Esophagus mucosa (tissue), 1 donor: ENCODE measurements around the gene CTSD. TPM values are rescaled to one million over a fixed set of nuclear protein-coding genes. Genes with fewer than 3 reads are reported as not detected.

Experiments used
- ATAC-seq: fragments of 200-7000 bp; cut with Tn5 transposase; one replicate; pipeline ENCODE4 v1.9.1; 2020
- total RNA-seq: library from RNA; stranded (reverse); gene quantifications from one replicate; pipeline ENCODE4 v1.2.4, GENCODE V29; 2023
- donor health status: DM: yes; HTN: yes; CAD: no.

Gene CTSD
- total RNA-seq, 1 donor from 2014 or later, result 583 TPM

DNA sequence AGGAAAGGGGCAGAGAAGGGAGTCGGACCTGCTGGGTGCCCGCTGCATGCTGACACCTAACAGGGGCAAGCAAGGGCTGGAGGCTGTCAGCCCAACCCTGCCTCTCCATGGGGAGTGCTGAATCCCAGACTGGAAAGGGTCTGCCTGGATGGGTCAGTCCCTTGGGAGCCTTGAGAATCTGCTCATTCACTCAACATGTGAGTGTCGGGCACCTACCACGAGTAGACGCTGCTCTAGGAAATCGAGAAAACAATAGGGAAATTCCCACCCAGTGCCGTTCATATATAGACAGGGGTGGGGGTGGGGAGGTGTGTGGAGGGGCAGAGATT is 4.4 kb upstream of the CTSD start:
- ATAC-seq, result no peak

DNA sequence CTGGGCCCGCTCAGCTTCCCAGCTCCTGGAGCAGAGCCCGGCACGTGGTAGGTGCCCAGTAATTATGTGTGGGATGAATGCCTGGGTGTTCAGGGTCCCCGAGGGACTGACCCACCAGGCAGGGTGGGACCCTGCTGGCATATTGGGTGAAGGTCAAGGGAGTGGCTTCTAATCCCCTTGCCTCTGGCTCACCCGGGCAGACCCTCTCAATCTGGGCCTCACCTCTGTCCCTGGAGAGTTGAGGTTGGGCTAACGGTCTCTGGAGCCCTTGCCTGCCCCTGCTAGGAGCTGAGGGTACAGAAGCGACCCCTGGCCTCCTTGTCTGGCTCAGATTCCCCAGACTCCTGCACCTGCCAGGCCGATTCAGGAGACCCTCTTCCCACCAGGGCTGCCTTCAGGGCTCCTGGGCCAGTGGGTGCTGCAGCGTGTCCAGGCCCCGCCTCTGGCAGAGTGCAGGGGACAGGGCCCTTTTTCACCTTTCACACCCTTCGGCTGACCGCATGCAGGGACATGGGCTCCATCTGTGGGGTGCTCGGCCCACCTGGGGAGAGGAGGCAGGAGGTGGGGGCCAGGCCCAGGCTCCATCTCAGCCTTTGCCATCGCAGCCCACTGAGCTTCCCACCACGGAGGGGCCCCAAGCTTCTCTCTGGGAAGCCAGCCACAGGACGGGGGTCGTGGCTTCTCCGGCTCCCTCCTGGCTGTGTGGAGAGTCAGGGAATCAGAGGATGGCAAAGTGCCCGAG is 3.8 kb upstream of the CTSD start:
- no peak for ATAC-seq

DNA sequence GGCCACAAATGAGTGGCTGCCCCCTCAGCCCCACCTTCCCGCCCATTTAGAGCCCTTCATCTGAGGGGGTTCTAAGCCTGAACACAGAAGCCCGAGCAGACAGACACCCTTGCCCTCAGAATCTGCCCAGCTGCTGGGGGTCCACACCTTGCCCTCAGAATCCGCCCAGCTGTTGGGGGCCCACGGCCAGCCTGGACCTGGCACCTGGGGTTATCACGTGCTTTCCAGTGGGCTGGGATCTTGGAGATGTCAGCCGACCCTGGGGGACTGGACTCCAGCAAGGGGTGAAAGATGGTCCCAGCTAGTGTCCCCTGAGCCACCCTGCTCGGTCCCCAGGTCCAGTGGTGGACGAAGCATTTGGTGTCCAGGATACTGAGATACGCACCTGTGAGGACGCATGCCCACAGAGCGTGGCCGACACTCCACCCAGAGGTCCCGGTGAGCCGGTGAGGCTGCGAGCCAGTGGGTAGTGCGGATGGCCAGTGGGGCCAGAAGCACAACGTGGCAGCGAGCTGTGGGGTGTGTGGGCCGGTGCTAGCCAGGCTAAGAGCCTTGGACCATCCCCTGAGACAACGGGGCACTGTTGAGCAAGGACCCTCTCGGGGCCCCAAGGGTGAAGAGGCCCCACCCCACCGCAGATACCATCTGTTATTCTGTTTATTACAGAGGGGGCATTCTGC is 3.1 kb upstream of the CTSD start:
- no peak for ATAC-seq

DNA sequence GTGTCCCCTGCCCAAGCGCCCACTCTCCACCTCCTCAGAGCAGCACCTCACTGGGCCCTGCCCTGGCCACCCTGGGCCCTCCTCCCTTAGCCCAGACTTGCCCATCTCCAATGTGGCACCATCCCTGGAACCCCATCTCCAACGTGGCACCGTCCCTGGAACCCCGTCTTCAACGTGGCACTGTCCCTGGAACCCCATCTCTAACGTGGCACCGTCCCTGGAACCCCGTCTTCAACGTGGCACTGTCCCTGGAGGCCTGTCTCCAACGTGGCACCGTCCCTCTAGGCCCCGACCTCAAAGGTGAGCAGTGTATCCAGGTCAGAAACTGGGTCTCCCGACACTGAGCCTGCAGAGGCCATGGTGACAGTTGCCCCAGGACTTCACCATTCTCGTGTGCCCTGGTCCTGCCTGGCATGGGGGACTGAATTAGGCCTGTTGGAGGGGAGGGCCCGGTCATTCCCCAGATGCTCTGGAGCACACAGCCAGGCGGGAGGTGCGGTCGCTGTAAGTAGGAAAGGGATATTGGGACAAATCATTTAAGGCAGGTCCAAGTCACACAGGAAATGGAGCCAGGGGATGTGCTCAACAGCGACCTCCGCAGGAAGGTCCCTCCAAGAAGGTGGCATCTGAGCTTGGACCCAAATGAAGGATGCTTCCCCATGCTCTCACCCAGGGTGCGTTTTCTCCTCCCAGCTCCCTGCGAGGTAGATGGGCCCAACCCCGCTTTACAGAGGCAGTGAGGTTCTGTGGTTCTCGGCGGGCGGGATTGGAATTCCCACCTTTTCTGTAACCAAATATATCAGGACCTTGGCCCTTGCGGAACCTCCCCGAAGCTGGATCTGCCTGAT is 2.4 kb upstream of the CTSD start:
- no peak for ATAC-seq

DNA sequence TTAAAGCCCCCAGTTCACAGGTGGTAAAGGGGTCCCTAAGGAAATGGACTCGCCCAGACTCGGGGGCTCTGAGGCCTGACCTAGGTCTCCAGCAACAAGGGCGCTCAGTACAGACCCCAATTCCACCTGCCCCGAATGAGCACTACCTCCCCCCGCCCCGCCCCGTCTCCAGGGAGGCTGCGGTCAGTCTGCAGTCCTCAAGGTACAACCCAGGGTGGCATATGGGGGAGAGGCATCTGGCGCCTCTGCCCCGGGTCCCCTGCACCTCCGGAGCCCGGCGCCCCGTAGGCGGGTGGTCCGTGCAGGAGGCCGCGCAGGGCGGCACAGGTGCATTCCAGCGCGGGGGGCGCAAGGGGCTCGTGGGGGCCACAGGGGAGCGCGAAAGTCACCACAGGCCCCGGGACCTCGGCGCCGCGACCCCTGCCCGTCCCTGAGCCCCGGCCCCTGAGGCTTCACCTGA is 361 bp downstream of the CTSD start:
- ATAC-seq, result peak; percentile 32

DNA sequence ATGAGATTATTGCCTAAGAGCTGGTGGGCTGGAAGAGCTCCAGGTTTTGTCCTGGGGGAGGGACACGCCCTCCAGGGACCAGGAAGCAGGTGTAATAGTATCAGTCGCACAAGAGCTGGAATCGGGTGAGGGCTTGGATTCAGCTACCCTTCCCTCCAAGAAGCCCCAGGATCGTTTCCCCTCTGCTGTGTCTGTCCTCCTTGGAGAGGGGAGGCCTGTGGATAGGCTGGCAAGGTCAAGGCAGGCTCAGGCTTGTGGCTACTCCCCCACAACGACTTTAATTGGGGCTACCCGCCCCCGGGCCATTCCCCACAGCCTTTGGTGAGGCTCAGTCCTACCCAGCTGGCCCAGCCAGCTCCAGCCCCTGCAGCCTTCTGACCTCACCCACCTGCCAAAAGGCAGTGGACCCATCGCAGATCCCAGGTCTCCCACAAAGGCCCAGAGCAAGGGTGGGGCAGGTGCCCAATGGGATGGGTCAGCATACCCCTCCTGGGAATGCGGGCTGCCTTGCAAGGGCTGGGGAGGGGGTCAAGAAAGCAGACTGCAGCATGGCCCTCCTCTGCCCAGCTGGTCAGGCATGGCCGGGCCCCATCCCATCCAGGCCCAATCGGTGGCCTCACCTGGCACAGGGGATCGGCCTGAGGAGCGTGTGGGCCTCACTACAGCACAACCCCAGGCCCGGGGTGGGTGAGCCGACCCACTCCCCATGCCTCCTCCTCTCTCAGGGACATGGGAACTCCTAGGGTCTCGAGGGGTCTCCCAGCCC is 1.0 kb downstream of the CTSD start:
- ATAC-seq, result peak; percentile 62

DNA sequence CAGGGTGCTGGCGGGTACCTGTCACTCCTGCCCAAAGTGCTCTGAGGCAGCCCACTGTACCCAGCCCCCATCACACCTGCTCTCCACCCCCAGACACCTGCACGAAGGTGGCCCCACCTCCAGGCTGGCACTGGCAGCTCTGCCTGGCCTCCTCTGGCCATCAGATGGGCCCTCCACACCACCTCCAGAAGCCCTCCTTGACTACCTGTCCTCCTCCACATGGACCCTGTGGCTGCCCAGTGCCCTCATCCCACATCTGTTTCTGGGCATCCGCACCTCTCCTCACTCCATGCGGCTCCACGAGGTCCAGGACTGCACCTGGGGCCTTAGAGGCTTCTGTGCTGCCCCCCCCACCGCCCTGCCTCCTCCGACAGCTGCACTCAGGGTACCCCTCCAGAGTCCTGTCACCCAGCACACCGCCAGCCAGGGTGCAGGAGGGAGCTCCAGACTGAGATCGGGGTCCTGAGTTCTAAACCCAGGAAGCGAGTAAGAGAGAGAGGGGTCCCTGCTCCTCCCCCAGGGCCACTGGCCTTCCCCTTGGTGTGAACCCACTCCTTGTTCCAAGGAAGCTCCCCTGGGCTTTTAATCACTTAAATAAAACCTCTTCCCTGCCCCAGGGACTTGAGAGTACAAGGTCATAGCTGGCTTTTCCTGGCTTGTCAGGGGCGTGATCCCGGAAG is 1.7 kb downstream of the CTSD start:
- ATAC-seq, result no peak

DNA sequence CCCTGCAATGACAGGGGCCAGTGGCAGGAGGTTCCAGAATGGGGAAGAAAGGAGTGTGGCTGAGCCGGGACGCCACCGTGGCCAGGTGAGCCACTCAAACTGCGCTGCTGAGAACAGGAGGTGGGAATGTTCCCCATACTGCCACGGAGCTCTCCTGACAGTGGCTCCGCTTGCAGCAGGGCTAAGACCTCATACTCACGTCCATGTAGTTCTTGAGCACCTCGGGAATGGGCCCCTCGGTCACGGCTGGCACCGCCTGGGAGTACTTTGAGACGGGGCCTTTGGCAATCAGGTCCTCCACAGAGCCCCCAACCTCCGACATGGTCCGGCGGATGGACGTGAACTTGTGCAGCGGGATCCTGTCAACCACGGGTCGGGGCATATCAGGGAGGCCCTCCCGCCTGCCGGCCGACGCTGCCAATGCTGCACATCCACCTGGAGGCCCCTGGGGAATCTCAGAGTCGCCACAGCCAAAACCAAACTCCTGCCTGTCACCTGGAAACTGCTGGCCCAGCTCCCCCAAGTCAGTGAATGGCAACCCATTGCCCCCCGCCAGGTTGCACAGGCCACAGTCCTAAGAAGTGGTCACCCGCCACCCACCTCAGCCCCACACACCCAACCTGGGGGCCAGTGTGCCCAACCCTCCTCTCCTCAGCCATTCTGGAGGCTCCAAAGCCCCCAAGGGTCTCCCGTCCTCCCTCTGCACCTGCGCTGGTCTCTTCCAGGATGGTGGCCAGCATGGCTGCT is 2.4 kb downstream of the CTSD start:
- no peak for ATAC-seq

DNA sequence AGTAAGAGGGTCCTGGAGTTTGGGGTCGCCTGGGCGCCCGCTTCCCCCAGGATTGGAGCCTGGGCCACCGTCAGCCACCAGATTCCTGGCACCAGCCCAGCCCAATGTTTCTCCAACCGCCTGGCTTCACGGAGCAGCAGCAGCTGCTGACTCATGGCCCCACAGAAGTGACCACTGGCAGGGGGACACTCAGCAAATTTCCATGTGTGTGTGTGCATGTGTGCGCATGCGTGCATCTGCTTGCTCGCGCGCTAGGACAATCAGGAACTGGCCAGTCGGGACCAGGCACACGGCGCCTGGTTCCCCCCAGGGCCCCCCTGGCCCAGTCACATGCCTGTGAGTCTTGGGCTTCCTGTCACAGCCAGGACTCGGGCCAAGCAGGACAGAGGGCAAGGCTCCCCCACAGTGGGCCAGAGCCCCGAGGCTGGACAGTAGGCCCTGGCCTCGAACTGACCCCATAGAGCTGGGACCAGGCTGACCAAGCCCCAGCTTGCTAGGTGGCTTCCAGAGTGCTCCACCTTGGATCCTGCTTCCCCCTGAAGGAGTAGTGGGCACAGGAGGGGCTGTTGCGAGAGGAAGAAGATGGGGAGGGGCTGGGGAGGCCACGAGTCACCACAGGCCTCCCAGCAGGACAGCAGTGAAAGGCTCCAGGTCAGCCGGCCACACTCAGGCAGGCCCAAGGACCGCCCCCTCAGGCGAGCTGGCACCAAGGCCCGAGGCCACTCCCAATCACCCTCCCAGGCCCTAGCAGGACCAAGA is 3.2 kb downstream of the CTSD start:
- no peak for ATAC-seq

DNA sequence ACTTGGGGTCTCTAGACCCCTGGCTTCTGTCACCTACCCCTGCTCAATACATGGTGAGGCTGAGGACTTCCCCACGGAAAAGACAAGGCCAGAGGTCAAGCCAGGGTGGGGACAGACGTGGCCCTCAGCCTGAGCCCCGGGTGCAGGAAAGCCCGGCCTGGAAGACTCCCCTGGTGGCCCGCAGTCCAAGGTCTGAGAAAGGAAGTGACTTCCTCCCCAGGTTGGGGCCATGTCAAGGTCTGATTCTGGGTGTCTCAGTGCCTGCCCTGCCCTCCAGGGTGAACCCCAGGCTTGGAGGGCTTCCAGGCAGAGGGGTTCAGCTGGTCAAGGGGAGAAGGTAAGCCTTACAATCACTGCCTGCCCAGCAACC is 3.9 kb downstream of the CTSD start:
- no peak for ATAC-seq

DNA sequence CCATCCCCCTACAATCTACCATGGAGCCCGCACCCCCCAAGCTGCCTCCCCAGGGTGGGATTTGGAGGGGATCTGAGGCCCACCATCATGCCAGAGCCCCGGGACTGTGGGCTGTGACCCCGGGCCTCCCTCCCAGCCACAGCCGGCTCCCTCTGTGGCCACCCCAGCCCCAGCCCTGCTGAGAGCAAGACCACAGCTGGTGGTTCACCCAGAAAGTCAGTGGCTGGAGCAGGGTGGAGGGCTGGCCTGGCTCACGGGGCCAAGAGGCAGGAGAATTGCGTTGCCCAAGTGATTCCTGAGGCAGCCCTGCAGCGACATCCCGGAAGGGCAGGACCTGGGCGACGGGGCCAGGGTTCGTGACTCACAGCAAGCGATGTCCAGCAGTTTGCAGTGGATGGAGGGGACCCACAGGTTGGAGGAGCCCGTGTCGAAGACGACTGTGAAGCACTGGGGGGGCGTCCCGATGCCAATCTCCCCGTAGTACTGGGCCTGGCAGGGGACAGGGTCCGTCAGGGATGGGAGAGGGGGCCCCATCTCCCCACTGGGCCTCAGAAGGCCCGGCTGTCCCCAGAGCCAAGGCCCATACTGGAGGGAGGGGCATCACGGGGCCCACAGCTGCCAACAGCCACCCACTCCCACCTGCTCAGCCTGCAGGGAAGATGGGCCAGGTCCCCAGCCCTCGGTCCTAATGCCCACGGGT is 4.4 kb downstream of the CTSD start:
- no peak for ATAC-seq

DNA sequence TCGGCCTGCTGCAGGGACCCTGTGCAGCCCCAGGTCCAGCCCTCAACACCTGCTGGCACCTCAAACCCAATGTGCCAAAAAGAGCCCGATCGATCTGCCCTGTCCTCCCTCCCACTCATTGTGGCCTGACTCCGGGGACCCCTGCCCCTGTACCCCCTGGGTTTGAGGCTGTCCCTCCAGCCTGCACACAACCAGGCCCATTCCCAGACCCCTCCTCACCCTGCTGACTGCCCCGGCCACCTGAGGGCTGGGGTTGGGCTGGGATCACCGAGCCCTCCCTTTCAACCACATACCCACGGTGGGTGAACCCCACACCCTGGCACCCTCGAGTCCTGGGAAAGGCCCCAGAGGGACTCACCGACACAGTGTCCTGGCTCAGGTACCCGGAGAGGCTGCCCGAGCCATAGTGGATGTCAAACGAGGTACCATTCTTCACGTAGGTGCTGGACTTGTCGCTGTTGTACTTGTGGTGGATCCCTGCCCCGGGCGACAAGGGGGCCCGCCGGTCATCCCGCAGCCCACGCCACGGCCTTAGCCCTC is 5.0 kb downstream of the CTSD start:
- ATAC-seq, result no peak

DNA sequence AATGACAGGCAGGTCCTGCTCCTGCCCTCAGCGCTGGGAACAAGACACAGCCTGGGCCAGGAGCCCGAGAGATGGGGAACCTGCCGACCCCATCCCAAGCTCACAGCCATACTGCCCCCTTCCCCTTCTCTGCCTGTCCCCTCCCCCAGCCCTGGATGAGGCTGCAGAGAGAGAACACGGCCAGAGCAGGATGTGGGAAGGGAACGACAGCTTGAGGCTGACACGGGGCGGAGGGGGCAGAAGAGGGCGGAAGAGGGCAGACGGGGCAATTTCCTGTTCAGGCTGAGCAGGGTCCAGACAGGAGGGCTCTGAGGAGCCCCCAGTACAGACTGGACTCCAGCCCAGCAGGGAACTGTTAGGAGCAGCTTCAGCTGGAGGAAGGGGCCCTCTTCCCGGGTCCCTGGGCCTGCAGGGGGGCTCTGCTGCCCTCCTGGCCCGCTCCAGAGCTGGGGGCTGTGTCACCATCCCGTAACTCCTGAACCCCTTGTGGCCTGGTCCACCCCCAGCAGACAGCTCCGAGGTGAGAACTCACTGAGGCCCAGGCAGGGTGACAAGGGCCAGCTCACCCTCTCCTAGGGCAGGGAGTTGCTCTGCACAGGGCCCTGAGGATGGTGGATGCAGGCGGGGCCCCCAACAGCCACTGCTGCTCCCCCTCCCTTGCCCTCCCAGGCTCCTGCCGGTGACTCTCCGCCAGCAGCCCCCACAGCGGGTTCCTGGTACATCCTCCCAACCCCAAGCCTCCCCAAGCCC is 5.7 kb downstream of the CTSD start:
- no peak for ATAC-seq

DNA sequence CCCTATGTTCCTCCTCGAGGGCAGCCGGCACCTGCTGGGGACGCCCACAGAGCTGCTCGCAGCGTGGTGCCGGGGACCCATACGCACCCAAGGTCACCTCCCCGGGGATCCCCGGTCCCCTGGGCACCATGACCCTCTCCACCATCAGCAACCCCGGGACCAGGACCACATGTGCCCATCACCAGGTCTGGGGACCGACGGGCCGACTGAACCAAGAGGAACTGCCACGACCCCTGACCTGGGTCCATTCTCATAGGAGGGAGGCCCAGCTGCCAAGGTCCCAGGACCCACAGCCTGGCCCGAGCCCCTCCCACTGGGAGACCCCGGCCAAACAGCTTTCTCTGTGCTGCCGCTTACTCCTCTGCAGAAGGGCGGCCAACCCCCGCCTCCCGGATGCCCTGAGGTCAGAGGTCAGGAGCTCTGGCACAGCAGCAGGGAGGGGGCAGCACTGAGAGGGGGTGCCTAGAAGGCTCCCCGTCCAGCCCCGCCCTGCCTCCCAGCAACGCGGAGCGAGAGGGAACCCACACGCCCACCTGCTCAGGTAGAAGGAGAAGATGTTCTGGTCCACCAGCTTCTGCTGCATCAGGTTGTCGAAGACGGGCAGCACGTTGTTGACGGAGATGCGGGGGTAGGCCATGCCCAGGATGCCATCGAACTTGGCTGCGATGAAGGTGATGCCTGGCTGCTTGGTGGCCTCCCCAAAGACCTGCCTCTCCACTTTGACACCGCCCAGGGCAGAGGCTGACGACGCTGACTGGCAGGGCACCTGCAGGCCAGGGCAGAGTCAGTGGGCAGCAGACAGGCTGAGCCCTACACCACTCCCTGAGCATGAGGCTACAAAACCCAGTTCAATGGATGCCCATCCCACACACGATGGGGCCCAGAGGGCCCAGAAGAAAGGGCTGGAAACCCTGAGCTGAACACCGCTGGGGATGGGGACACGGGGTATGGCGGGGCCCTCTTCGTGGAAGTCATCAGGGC is 6.6 kb downstream of the CTSD start:
- ATAC-seq, result no peak

DNA sequence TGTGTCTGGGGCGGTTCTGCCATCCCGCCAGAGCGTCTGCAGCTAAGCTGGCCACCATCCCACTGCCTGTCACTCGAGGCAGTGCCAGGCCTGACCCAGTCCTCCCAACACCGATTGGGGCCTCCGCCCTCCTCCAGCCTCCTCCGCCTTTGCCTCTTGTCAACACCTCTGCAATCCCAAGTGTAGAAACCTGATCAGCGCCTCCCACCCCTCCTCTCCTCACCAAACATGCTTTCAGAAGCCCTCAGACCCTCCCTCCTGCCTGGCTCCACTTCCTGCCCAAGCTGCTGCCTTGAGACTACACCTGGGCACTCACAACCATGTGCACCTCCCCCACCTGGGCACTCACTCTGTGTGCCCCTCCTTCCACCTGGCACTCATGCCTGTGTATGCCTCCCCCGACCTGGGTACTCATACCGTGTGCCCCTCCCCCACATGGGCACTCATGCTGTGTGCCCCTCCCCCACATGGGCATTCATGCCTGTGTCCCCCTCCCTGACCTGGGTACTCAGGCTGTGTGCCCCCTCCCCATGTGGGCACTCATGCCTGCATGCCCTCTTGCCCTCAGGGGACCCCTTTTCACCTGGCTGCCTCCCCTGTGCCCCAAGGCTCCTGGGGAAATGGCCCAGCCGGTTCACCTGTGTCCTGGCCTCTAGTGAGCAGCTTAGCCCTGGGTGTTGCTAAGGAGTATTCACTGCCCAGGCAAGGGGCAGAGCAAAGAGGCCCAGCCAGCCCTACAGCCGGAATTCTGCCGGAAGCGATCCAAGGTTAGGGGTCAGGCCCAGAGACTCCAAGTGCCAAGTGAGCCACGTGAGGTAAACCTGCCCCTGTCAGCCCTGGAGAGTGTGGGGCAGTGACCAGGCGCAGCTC is 7.8 kb downstream of the CTSD start:
- no peak for ATAC-seq

DNA sequence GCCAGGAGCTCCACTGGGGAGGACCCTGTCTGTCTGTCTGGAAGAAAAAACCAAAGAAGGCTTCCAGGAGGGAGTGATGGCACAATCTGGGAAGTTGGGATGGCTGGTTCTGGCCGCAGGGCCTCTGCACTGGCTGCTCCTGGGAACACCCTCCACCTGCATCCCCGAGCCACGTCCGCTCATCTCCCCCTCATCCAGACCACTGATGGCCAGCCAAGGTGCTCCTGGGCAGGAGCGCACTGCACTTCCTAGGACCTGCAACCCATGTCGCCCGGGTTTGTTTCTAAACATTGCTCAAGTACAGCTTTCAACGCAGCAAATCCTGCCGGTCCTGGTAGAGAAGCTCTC is 8.4 kb downstream of the CTSD start:
- ATAC-seq, result no peak
